Hepatocyte (in vitro differentiated cells): ENCODE data around the gene TEX30. TPM values are rescaled to one million over a fixed set of nuclear protein-coding genes. Genes with fewer than 3 reads are reported as not detected.

Source experiments
- DNase-seq: peaks from one replicate; pipeline ENCODE4 v3.0.0-alpha.2; 2016; ENCODE audit warnings: low spot score
- H2AFZ ChIP-seq: fragments of 200-600 bp; sonication (generic); 2 replicates; pipeline ENCODE4 v1.6.0; 2016; ENCODE audit warnings: antibody characterized with exemption, mild to moderate bottlenecking
- H3K27ac ChIP-seq: fragments of 200-600 bp; sonication (generic); 2 replicates; pipeline ENCODE4 v1.5.1; 2016; ENCODE audit warnings: mild to moderate bottlenecking
- H3K27me3 ChIP-seq: fragments of 200-600 bp; sonication (generic); 2 replicates; pipeline ENCODE4 v1.6.1; 2016
- H3K36me3 ChIP-seq: fragments of 200-600 bp; sonication (generic); replicated peaks from 2 replicates; pipeline ENCODE4 v1.5.1; 2016; ENCODE audit warnings: low read depth; ENCODE audit not compliant: insufficient read depth
- H3K4me1 ChIP-seq: fragments of 200-600 bp; sonication (generic); 2 replicates; pipeline ENCODE4 v1.5.1; 2016; ENCODE audit warnings: mild to moderate bottlenecking, moderate library complexity; ENCODE audit not compliant: insufficient read depth
- H3K4me2 ChIP-seq: fragments of 200-600 bp; sonication (generic); 2 replicates; pipeline ENCODE4 v1.6.0; 2016
- H3K4me3 ChIP-seq: fragments of 200-600 bp; sonication (generic); 2 replicates; pipeline ENCODE4 v1.5.1; 2016; ENCODE audit warnings: mild to moderate bottlenecking
- H3K79me2 ChIP-seq: fragments of 200-600 bp; sonication (generic); 2 replicates; pipeline ENCODE4 v1.6.0; 2017; ENCODE audit warnings: mild to moderate bottlenecking
- H3K9me2 ChIP-seq: fragments of 200-600 bp; sonication (generic); replicated peaks from 2 replicates; pipeline ENCODE4 v1.6.0; 2017; ENCODE audit warnings: mild to moderate bottlenecking; ENCODE audit not compliant: insufficient read depth
- H3K9me3 ChIP-seq: fragments of 200-600 bp; sonication (generic); 2 replicates; pipeline ENCODE4 v1.5.1; 2016; ENCODE audit warnings: low read depth, mild to moderate bottlenecking
- H4K20me1 ChIP-seq: fragments of 200-600 bp; sonication (generic); 2 replicates; pipeline ENCODE4 v1.6.0; 2016; ENCODE audit warnings: mild to moderate bottlenecking; ENCODE audit not compliant: insufficient read depth, poor library complexity, severe bottlenecking
- EZH2 ChIP-seq: fragments of 200-600 bp; sonication (generic); IDR thresholded peaks from 2 replicates; pipeline ENCODE4 v1.6.1; 2016; ENCODE audit warnings: antibody characterized with exemption, mild to moderate bottlenecking, borderline replicate concordance
- EZH2phosphoT487 ChIP-seq: fragments of 200-600 bp; sonication (generic); IDR thresholded peaks from one replicate; pipeline ENCODE4 v1.6.1; 2018; ENCODE audit warnings: antibody characterized with exemption, mild to moderate bottlenecking, low read depth, moderate library complexity; ENCODE audit not compliant: unreplicated experiment, severe bottlenecking
- WGBS: methylation state at CpG from one replicate; pipeline ENCODE4 v1.1.6; 2016; ENCODE audit warnings: low lambda C conversion rate; ENCODE audit errors: missing lambda C conversion rate; 5-methylcytosine and 5-hydroxymethylcytosine counted together
- polyA plus RNA-seq: library from polyadenylated mRNA; unstranded; fragments of >200 nt; fragmentation: Nextera tagmentation; extraction: Ambion mirVana; gene quantifications from 2 replicates; pipeline ENCODE4 v1.2.1, GENCODE V29; 2016
- total RNA-seq: library from RNA; depleted of rRNA; stranded (reverse); fragments of >200 nt; gene quantifications from 2 replicates; pipeline ENCODE4 v1.2.3, GENCODE V29; 2014
- TF ChIP-seq, protein P1 (sequence below): fragments of 200-600 bp; sonication (generic); IDR thresholded peaks from 2 replicates; pipeline ENCODE4 v1.5.1; 2016; ENCODE audit warnings: antibody characterized with exemption, mild to moderate bottlenecking; ENCODE audit not compliant: poor library complexity

The TEX30 gene
- total and polyA plus RNA-seq, 2 experiments from 2014 or later = 15.4 to 20.6 TPM

DNA sequence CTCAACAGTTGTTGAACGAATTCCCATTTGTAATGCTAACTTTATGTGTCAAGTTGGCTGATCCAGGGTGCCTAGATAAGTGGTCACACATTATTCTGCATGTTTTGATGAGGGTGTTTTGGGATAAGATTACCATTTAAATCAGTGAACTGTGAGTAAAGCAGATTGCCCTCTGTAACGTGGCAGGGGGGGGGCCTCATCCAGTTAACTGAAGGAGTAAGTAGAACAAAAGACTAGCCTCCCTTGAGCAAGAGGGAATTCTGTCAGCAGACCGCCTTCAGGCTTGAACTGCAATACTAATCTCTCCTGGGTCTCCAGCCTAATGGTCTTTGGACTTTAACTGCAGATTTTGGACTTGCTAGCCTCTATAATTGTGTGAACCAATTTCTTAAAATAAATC, 4.2 kb upstream of the TEX30 start:
- Histone ChIP-seq H3K9me2 (no peaks in the 10 kb centered on the region), H2AFZ (no peak overlapping the region), H3K9me3 (no peaks in the 10 kb centered on the region), H3K36me3 (no peaks in the 10 kb centered on the region), H3K4me3 (no peak overlapping the region), H3K4me2 (no peak overlapping the region), H3K79me2 (peaks cover 2% of the 10 kb centered on the region), H3K27ac (no peak overlapping the region), H3K4me1 (peaks cover 1% of the 10 kb centered on the region), H3K27me3 (no peaks in the 10 kb centered on the region), H4K20me1 (no peaks in the 10 kb centered on the region)
- TF ChIP-seq, protein P1, sequence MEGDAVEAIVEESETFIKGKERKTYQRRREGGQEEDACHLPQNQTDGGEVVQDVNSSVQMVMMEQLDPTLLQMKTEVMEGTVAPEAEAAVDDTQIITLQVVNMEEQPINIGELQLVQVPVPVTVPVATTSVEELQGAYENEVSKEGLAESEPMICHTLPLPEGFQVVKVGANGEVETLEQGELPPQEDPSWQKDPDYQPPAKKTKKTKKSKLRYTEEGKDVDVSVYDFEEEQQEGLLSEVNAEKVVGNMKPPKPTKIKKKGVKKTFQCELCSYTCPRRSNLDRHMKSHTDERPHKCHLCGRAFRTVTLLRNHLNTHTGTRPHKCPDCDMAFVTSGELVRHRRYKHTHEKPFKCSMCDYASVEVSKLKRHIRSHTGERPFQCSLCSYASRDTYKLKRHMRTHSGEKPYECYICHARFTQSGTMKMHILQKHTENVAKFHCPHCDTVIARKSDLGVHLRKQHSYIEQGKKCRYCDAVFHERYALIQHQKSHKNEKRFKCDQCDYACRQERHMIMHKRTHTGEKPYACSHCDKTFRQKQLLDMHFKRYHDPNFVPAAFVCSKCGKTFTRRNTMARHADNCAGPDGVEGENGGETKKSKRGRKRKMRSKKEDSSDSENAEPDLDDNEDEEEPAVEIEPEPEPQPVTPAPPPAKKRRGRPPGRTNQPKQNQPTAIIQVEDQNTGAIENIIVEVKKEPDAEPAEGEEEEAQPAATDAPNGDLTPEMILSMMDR = no peak
- no peak for TF ChIP-seq EZH2phosphoT487
- TF ChIP-seq EZH2 = no peak
- 83% methylated on average over 3 of the region's 3 CpGs for WGBS
- DNase-seq = no peak

DNA sequence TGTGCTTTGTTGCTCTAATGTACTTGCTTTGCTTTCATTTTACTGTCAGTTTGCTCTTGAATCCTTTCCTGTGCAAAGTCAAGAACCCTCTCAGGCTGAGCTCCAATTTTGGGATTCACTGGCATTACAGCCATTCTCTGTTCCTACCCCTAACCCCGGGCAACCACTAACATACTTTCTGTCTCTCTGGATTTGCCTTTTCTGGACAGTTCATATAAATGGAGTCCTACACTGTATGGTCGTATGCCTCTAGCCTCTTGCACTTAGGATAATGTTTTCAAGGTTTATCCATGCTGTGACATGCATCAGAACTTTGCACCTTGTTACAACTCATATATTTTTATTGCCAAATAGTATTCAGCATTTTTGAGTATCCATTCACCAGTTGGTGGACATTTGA, 2.7 kb upstream of the TEX30 start:
- H3K9me3 ChIP-seq = no peaks in the 10 kb centered on the region
- DNase-seq = no peak
- H3K27me3 ChIP-seq = no peaks in the 10 kb centered on the region
- H3K79me2 ChIP-seq = peaks cover 12% of the 10 kb centered on the region
- no peaks in the 10 kb centered on the region for H3K36me3 ChIP-seq
- no peaks in the 10 kb centered on the region for H4K20me1 ChIP-seq
- no peaks in the 10 kb centered on the region for H3K9me2 ChIP-seq
- H2AFZ ChIP-seq = no peak overlapping the region
- H3K4me1 ChIP-seq = peaks cover 5% of the 10 kb centered on the region
- 90% methylated on average over 2 of the region's 2 CpGs for WGBS
- TF ChIP-seq, protein P1 = no peak
- no peak for TF ChIP-seq EZH2phosphoT487
- no peak for TF ChIP-seq EZH2
- H3K4me3 ChIP-seq = no peak overlapping the region
- no peak overlapping the region for H3K4me2 ChIP-seq
- H3K27ac ChIP-seq = no peak overlapping the region

DNA sequence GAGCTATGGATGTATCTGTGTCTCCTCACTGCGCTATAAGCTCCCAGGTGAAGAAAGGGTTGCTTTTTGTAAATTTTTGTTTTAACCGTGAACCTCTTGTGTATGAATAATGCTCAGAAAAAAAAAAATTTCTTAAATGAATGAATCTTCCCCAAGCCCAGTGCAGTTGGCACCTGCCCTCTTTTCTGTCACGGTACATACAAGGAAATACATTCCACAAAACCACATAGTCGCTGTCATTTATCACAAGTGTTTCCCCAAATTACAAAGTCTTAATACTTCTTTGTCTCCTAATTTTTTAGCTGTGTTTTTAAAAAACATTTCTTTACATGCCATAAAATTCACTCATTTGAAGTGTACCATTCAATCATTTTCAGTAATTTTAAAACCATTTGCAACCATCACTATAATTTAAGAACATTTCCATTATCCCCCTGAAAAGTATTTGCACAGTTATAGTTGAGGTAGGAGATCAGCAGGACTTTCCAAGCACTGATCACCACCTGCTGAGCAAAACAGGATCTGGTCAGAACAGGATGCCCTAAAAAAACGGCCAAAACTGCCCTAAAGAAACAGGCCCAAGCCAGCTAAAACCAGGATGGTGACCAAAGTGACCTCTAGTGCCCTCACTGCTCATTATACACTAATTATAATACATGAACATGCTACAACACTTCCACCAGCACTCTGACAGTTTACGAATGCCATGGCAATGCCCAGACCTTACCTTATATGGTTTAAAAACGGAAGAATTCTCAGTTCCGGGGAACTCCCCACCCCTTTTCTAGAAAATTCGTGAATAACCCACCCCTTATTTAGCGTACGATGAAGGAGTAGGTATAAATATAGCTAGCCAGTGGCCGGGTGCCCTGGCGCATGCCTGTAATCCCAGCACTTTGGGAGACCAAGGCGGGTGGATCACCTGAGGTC, 1.3 kb upstream of the TEX30 start:
- no peak for DNase-seq
- no peaks in the 10 kb centered on the region for H3K36me3 ChIP-seq
- peaks cover 12% of the 10 kb centered on the region for H3K79me2 ChIP-seq
- no peak overlapping the region for H3K27ac ChIP-seq
- no peak overlapping the region for H3K4me2 ChIP-seq
- peaks cover 13% of the 10 kb centered on the region for H3K4me1 ChIP-seq
- no peaks in the 10 kb centered on the region for H3K9me2 ChIP-seq
- TF ChIP-seq, protein P1 = no peak
- no peak for TF ChIP-seq EZH2phosphoT487
- no peak for TF ChIP-seq EZH2
- 96% methylated on average over 14 of the region's 14 CpGs for WGBS
- H3K4me3 ChIP-seq = no peak overlapping the region
- H3K9me3 ChIP-seq = no peaks in the 10 kb centered on the region
- no peaks in the 10 kb centered on the region for H4K20me1 ChIP-seq
- H2AFZ ChIP-seq = peak overlapping the region; percentile 99
- no peaks in the 10 kb centered on the region for H3K27me3 ChIP-seq
